ENCODE measurements around the gene OCRL.

OCRL gene

DNA sequence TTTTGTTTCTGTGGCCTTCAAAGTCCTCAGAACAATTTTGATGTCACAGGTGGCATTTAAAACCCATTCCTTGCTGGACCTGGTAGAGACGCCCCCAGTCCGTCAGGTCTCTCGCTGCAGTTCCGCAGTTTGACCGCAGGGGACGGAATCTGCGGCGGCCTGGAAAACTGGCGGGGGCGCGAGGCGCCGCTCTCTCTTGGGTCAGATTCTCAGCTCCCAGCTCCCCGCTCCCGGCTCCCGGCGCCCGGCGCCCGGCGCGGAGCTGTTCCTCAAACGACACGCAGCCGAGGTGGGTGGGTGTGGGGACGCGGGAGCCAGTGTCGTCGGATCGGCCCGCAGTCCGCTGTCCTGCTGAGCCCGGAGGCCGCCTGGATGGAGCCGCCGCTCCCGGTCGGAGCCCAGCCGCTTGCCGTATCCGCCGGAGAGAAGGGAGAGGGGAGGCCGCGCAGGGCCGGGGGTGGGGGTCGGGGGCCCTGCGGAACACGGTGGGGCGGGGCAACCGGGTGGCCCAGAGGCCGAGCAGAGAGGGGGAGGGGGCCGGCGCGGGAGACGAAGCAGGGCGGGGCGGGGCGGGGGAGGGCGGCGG is at the start of gene OCRL:
Gene OCRL (plus strand): TSS at position 192 of the 586 bp plus-strand sequence. CDS start 181 bp downstream, at position 373.
- TF ChIP-seq, protein P1, sequence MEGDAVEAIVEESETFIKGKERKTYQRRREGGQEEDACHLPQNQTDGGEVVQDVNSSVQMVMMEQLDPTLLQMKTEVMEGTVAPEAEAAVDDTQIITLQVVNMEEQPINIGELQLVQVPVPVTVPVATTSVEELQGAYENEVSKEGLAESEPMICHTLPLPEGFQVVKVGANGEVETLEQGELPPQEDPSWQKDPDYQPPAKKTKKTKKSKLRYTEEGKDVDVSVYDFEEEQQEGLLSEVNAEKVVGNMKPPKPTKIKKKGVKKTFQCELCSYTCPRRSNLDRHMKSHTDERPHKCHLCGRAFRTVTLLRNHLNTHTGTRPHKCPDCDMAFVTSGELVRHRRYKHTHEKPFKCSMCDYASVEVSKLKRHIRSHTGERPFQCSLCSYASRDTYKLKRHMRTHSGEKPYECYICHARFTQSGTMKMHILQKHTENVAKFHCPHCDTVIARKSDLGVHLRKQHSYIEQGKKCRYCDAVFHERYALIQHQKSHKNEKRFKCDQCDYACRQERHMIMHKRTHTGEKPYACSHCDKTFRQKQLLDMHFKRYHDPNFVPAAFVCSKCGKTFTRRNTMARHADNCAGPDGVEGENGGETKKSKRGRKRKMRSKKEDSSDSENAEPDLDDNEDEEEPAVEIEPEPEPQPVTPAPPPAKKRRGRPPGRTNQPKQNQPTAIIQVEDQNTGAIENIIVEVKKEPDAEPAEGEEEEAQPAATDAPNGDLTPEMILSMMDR (IDR thresholded peaks at IDR 0.05; ENCODE audit: low read depth, low read length): peak; percentile 85
- DNase-seq (ENCODE audit: low read depth in 2 of 2): peak; percentile 62 to 71
- peak within 1 kb of the TSS; percentile 62 to 67 for H3K4me3 ChIP-seq (replicated peaks in 1 of 2; ENCODE audit: low read depth in 2 of 2, low read length in 2 of 2)

DNA sequence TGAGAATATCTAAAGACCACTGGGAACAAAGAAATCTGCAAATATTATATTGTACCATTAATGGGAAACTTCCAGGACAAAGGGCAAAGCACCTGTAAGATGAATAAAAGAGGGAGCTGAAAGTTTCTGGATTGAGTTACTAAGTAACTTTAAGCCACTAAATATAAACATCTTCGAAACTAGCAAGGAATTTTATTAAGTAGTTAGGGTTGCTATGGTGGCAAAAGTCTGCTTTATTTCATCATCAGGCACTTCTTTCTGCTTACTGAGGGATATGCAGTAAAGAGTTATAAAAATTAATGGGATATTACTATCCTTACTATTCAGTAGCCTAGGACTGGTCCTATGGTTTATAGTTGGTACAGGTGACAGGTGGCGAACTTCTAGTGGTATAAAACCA is 49.7 kb upstream of the OCRL start:
- TF ChIP-seq, protein P1 (IDR thresholded peaks at IDR 0.05; ENCODE audit: low read depth, low read length): no peak
- DNase-seq (ENCODE audit: low read depth in 2 of 2): no peak

DNA sequence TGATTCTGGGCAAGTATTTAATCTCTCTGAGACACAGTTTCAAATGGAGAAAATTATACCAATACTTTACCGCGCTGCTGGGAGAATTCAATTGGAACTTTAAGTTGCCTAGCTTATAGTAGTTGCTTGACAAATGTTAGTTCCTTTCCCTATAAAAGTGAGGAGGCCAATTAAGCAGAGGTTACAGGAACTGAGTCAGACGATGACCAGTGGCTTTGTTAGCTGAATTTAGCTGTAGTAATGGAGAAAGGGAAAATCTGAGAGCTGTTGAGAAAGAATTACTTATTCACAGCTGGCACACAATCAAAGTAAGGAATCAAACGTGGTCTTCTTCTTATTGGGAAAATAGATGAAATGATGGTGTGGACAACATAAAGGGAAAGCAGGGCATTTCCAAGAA is 46.4 kb upstream of the OCRL start:
- peak; percentile 35 to 72 for DNase-seq (ENCODE audit: low read depth in 2 of 2)
- no peak overlapping the region for H3K4me3 ChIP-seq (replicated peaks in 1 of 2; ENCODE audit: low read depth in 2 of 2, low read length in 2 of 2)
- TF ChIP-seq, protein P1 (IDR thresholded peaks at IDR 0.05; ENCODE audit: low read depth, low read length): no peak

More for the DNA sequence above, 49.7 kb upstream of the OCRL start:
- H3K4me3 ChIP-seq (replicated peaks in 1 of 2; ENCODE audit: low read depth in 2 of 2, low read length in 2 of 2): no peak overlapping the region

DNA sequence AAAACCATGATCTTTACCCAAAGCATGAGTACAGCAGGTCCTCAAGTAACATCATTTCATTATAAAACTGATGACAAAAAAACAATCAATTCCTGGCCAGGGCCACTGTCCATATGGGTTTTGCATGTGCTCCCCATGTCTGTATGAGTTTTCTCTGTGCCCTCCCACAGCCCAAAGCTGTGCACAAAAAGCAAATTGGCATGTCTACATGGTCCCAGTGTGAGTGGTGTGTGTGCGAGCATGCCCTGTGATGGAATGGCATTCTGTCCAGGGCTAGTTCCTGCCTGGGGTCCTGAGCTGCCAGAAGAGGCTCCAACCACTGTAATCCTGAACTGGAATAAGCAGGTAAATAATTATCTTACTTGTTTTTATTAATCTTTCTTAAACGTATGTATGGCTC is 45.2 kb upstream of the OCRL start:
- TF ChIP-seq, protein P1 (IDR thresholded peaks at IDR 0.05; ENCODE audit: low read depth, low read length): no peak
- H3K4me3 ChIP-seq (replicated peaks in 1 of 2; ENCODE audit: low read depth in 2 of 2, low read length in 2 of 2): no peak overlapping the region
- DNase-seq (ENCODE audit: low read depth in 2 of 2): no peak

DNA sequence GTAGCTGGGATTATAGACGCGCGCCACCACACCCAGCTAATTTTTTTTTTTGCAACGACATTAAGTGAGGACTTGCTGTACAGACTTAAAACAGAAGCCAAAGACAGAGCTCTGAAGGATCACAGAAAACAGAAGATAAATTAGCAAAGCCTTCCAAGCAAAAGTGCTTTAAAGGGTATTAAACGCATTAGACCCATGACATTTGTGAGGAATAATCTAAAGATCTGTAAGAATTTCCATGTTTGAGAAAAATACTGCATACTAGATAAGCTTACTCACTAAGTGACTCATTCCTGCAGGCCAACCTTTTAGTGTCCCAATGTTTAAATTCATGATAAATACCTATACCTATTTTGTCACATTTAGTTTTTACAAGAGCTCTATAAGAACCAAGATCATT is 44.2 kb upstream of the OCRL start:
- TF ChIP-seq, protein P1 (IDR thresholded peaks at IDR 0.05; ENCODE audit: low read depth, low read length): no peak
- H3K4me3 ChIP-seq (replicated peaks in 1 of 2; ENCODE audit: low read depth in 2 of 2, low read length in 2 of 2): no peak overlapping the region
- DNase-seq (ENCODE audit: low read depth in 2 of 2): peak in 1 of 2 donors; percentile 45

- DNase-seq (ENCODE audit: low read depth in 2 of 2): peak; percentile 22 to 48
- TF ChIP-seq, protein P1 (IDR thresholded peaks at IDR 0.05; ENCODE audit: low read depth, low read length): no peak
These were observed 43.4 kb upstream of the OCRL start for GRCh38 chrX:129496625-129497024.

More at GRCh38 chrX:129496625-129497024, 43.4 kb upstream of the OCRL start:
- no peak overlapping the region for H3K4me3 ChIP-seq (replicated peaks in 1 of 2; ENCODE audit: low read depth in 2 of 2, low read length in 2 of 2)
